PC-3 (cell line): ENCODE results near the gene AP1B1. TPM values are rescaled to one million over a fixed set of nuclear protein-coding genes. Genes with fewer than 3 reads are reported as not detected.
"Not testable (repeated sequence)": the region's sequence is repeated elsewhere in the genome, so short reads cannot be mapped to it uniquely, and the experiment has no call there.

Experiments used
- ATAC-seq: fragments of 200-7000 bp; cut with Tn5 transposase; 2 replicates; pipeline ENCODE4 v1.9.1; 2020; ENCODE audit warnings: mild to moderate bottlenecking, moderate library complexity
- BruUV-seq: library from RNA; stranded (reverse); fragments of 400-500 nt; replicated peaks from 2 replicates; lab custom pipeline; 2021; lab: Mats Ljungman, UMichigan
- CTCF ChIA-PET: fragments of 300-600 bp; sonication (Branson Sonifier 250); formaldehyde crosslinking; loops from one replicate; lab custom pipeline; 2022; ENCODE audit warnings: antibody characterized with exemption; lab: Charles Lee
- POLR2A ChIA-PET: fragments of 300-600 bp; sonication (Branson Sonifier 250); formaldehyde crosslinking; loops from one replicate; lab custom pipeline; 2022; ENCODE audit warnings: antibody characterized with exemption; ENCODE audit not compliant: unreplicated experiment; lab: Charles Lee
- DNase-seq: peaks from one replicate; pipeline ENCODE4 v3.0.0-alpha.2; 2015
- H2AFZ ChIP-seq: fragments of 300-600 bp; sonication (generic); 2 replicates; pipeline ENCODE4 v1.6.0; 2016; ENCODE audit warnings: antibody characterized with exemption, low read length
- H3F3A ChIP-seq: fragments of 300-600 bp; sonication (generic); one replicate; pipeline ENCODE4 v1.6.0; 2017; ENCODE audit warnings: antibody characterized with exemption, low read length, control low read depth, mild to moderate bottlenecking; ENCODE audit not compliant: unreplicated experiment
- H3K27ac ChIP-seq: fragments of 300-600 bp; sonication (generic); 2 replicates; pipeline ENCODE4 v1.5.1; 2016; ENCODE audit warnings: mild to moderate bottlenecking, low read length
- H3K27me3 ChIP-seq: fragments of 300-600 bp; sonication (generic); 2 replicates; pipeline ENCODE4 v1.6.1; 2016; ENCODE audit warnings: low read length, mixed read lengths
- H3K36me3 ChIP-seq: fragments of 300-600 bp; sonication (generic); 2 replicates; pipeline ENCODE4 v1.6.1; 2016; ENCODE audit warnings: low read depth, mixed run types, low read length, mixed read lengths
- H3K4me1 ChIP-seq: fragments of 300-600 bp; sonication (generic); 2 replicates; pipeline ENCODE4 v1.5.1; 2016; ENCODE audit warnings: low read length; ENCODE audit not compliant: insufficient read depth
- H3K4me2 ChIP-seq: fragments of 300-600 bp; sonication (generic); 2 replicates; pipeline ENCODE4 v1.6.0; 2016; ENCODE audit warnings: low read length
- H3K4me3 ChIP-seq: fragments of 300-600 bp; sonication (generic); 2 replicates; pipeline ENCODE4 v1.5.1; 2016; ENCODE audit warnings: mild to moderate bottlenecking, low read length, mixed read lengths
- H3K79me2 ChIP-seq: fragments of 300-600 bp; sonication (generic); 2 replicates; pipeline ENCODE4 v1.6.1; 2017; ENCODE audit warnings: low read length, mixed read lengths
- H3K9ac ChIP-seq: fragments of 300-600 bp; sonication (generic); 2 replicates; pipeline ENCODE4 v1.6.0; 2016; ENCODE audit warnings: mild to moderate bottlenecking, low read length
- H3K9me2 ChIP-seq: fragments of 300-600 bp; sonication (generic); replicated peaks from 2 replicates; pipeline ENCODE4 v1.6.1; 2016; ENCODE audit warnings: mixed run types, low read length, mixed read lengths
- H3K9me3 ChIP-seq: fragments of 300-600 bp; sonication (generic); 2 replicates; pipeline ENCODE4 v1.6.1; 2016; ENCODE audit warnings: low read length, mixed read lengths
- H4K20me1 ChIP-seq: fragments of 300-600 bp; sonication (generic); 2 replicates; pipeline ENCODE4 v1.6.1; 2016; ENCODE audit warnings: low read length, mixed read lengths
- CTCF ChIP-seq: fragments of 300-600 bp; sonication (generic); conservative IDR thresholded peaks from 2 replicates; pipeline ENCODE4 v1.5.1; 2017; ENCODE audit warnings: antibody characterized with exemption, low read depth, mild to moderate bottlenecking, low read length
- EZH2 ChIP-seq: fragments of 300-600 bp; sonication (generic); IDR thresholded peaks from one replicate; pipeline ENCODE4 v1.6.1; 2017; ENCODE audit warnings: antibody characterized with exemption, mild to moderate bottlenecking, low read length; ENCODE audit not compliant: unreplicated experiment
- EZH2phosphoT487 ChIP-seq: fragments of 300-600 bp; sonication (generic); IDR thresholded peaks from 2 replicates; pipeline ENCODE4 v1.6.1; 2018; ENCODE audit warnings: mild to moderate bottlenecking, antibody characterized with exemption, low read length, borderline replicate concordance
- intact Hi-C: fragments of 100-400 bp; cut with micrococcal nuclease; formaldehyde crosslinking; loops from 2 replicates; pipeline ENCODE4 v1.9.0; 2023
- total RNA-seq: library from RNA; depleted of rRNA; stranded (reverse); fragments of >200 nt; gene quantifications from 2 replicates; pipeline ENCODE4 v1.2.3, GENCODE V29; 2014

AP1B1 gene
- total RNA-seq, 1 experiment from 2014 or later: 81.2 TPM

GRCh38 chr22:29375398-29376076 lies 12.8 kb downstream of the AP1B1 start:
- intact Hi-C loops: no loop called here
- DNase-seq: no peak

GRCh38 chr22:29374806-29375205 lies 13.6 kb downstream of the AP1B1 start:
- H3K27ac ChIP-seq, H3K9me2 ChIP-seq, DNase-seq, ATAC-seq, intact Hi-C loops, H3K4me3 ChIP-seq, H3K36me3 ChIP-seq, BruUV-seq, H2AFZ ChIP-seq, CTCF ChIA-PET, H3K4me2 ChIP-seq, H3K27me3 ChIP-seq, H3K9ac ChIP-seq, H3F3A ChIP-seq, H3K9me3 ChIP-seq, H4K20me1 ChIP-seq, POLR2A ChIA-PET: not testable (repeated sequence)
- peaks cover 55% of the 10 kb centered on the region for H3K79me2 ChIP-seq
- H3K4me1 ChIP-seq: peaks cover 26% of the 10 kb centered on the region

More at GRCh38 chr22:29375398-29376076, 12.8 kb downstream of the AP1B1 start:
- no TSS peak for BruUV-seq
- Histone ChIP-seq H3K9me3 (no peaks in the 10 kb centered on the region), H4K20me1 (no peaks in the 10 kb centered on the region), H3F3A (peaks cover 6% of the 10 kb centered on the region), H3K27me3 (no peaks in the 10 kb centered on the region), H3K9ac (no peak overlapping the region), H3K4me3 (no peak overlapping the region), H3K27ac (no peak overlapping the region), H3K36me3 (no peaks in the 10 kb centered on the region), H3K79me2 (peaks cover 58% of the 10 kb centered on the region), H2AFZ (no peak overlapping the region), H3K9me2 (no peaks in the 10 kb centered on the region), H3K4me2 (no peak overlapping the region), H3K4me1 (peaks cover 33% of the 10 kb centered on the region)
- ChIA-PET POLR2A (no interaction called here), CTCF (no interaction called here)
- no peak for TF ChIP-seq CTCF
- no peak for TF ChIP-seq EZH2
- TF ChIP-seq EZH2phosphoT487: no peak
- ATAC-seq: no peak

- BruUV-seq: no TSS peak
- no peak overlapping the region for H2AFZ ChIP-seq
- DNase-seq (no peak), ATAC-seq (no peak)
- POLR2A ChIA-PET: no interaction called here
- TF ChIP-seq EZH2 (no peak), CTCF (no peak), EZH2phosphoT487 (no peak)
- H3K4me1 ChIP-seq: peaks cover 24% of the 10 kb centered on the region
- H3K36me3 ChIP-seq: no peaks in the 10 kb centered on the region
- no peaks in the 10 kb centered on the region for H3K9me2 ChIP-seq
- no peaks in the 10 kb centered on the region for H3K27me3 ChIP-seq
- H3K9ac ChIP-seq: no peak overlapping the region
- H3K4me2 ChIP-seq: no peak overlapping the region
- H3K27ac ChIP-seq: no peak overlapping the region
- no peaks in the 10 kb centered on the region for H4K20me1 ChIP-seq
- H3K4me3 ChIP-seq: no peak overlapping the region
- peaks cover 6% of the 10 kb centered on the region for H3F3A ChIP-seq
- CTCF ChIA-PET: no interaction called here
- intact Hi-C loops: no loop called here
- H3K9me3 ChIP-seq: no peaks in the 10 kb centered on the region
- H3K79me2 ChIP-seq: peaks cover 51% of the 10 kb centered on the region
These were observed 14.0 kb downstream of the AP1B1 start for GRCh38 chr22:29374401-29374800.
